HG03575 (cell line): Measurements from ENCODE around the gene IPO11.
"Not testable (repeated sequence)": the region's sequence is repeated elsewhere in the genome, so short reads cannot be mapped to it uniquely, and the experiment has no call there.

ENCODE experiments used
- ATAC-seq: cut with Tn5 transposase; IDR thresholded peaks from one replicate; pipeline ENCODE4 v1.9.1; 2021; ENCODE audit not compliant: unreplicated experiment, insufficient number of reproducible peaks, low FRiP score; ENCODE audit errors: extremely low read depth

IPO11 gene

GRCh38 chr5:62616615-62617277, 204.2 kb downstream of the IPO11 start:
- ATAC-seq: no peak

GRCh38 chr5:62617943-62618342, 205.4 kb downstream of the IPO11 start:
- no peak for ATAC-seq

GRCh38 chr5:62620761-62621160, 208.2 kb downstream of the IPO11 start:
- ATAC-seq: no peak

- no peak for ATAC-seq
Observed at GRCh38 chr5:62621280-62621679, 208.7 kb downstream of the IPO11 start.

- no peak for ATAC-seq
Observed at GRCh38 chr5:62623271-62623670, 210.7 kb downstream of the IPO11 start.

GRCh38 chr5:62624436-62624835, 211.9 kb downstream of the IPO11 start:
- ATAC-seq: not testable (repeated sequence)

- no peak for ATAC-seq
Observed at GRCh38 chr5:62626534-62626933, 214.0 kb downstream of the IPO11 start.

- ATAC-seq: no peak
Observed at GRCh38 chr5:62627121-62627520, 214.6 kb downstream of the IPO11 start.

- ATAC-seq: no peak
Observed at GRCh38 chr5:62627901-62628300, 215.3 kb downstream of the IPO11 start.

GRCh38 chr5:62631909-62632580, 219.5 kb downstream of the IPO11 start:
- ATAC-seq: no peak

GRCh38 chr5:62633243-62633642, 220.7 kb downstream of the IPO11 start:
- ATAC-seq: no peak

- no peak for ATAC-seq
Observed at GRCh38 chr5:62640446-62640845, 227.9 kb downstream of the IPO11 start.

GRCh38 chr5:62642468-62642867, 229.9 kb downstream of the IPO11 start:
- no peak for ATAC-seq

GRCh38 chr5:62643556-62644451, 231.2 kb downstream of the IPO11 start:
- ATAC-seq: no peak

- no peak for ATAC-seq
Observed at GRCh38 chr5:62645223-62645622, 232.7 kb downstream of the IPO11 start.

- no peak for ATAC-seq
Observed at GRCh38 chr5:62647241-62647640, 234.7 kb downstream of the IPO11 start.

- ATAC-seq: no peak
Observed at GRCh38 chr5:62649025-62649424, 236.5 kb downstream of the IPO11 start.

- no peak for ATAC-seq
Observed at GRCh38 chr5:62649476-62650113, 237.0 kb downstream of the IPO11 start.

- no peak for ATAC-seq
Observed at GRCh38 chr5:62650197-62650596, 237.6 kb downstream of the IPO11 start.
